Prostate gland (tissue), 2 donors: ENCODE results near the gene BMP7.

Experiments
- CTCF ChIP-seq, 4 experiments: fragments of 200-600 bp in 2 of 4; fragments of 450-650 bp in 2 of 4; sonication (generic) in 2 of 4; IDR thresholded peaks; 1 replicate in 3 of 4; 2 replicates in 1 of 4; pipeline ENCODE4 v1.5.1; 2016 to 2019; ENCODE audit warnings: antibody characterized with exemption in 4 of 4, mild to moderate bottlenecking in 2 of 4, moderate library complexity in 2 of 4
- POLR2AphosphoS5 ChIP-seq: sonication (generic); formaldehyde crosslinking; IDR thresholded peaks from one replicate; pipeline ENCODE4 v1.6.1; 2017; ENCODE audit warnings: antibody characterized with exemption

- TF ChIP-seq CTCF (IDR thresholded peaks at IDR 0.05) (no peak), POLR2AphosphoS5 (no peak)
Observed at GRCh38 chr20:57187068-57187634, 79.3 kb downstream of the BMP7 start.
